Endothelial cell of umbilical vein (primary cell): ENCODE results near the gene PLOD2. TPM values are rescaled to one million over a fixed set of nuclear protein-coding genes. Genes with fewer than 3 reads are reported as not detected.

ENCODE experiments used
- BruUV-seq: library from RNA; stranded (reverse); fragments of 400-500 nt; replicated peaks from 2 replicates; lab custom pipeline; 2021; lab: Mats Ljungman, UMichigan
- CTCF ChIA-PET: fragments of 300-600, 350-600 bp; sonication (Branson Sonifier 250); formaldehyde crosslinking; loops from one replicate; lab custom pipeline; 2021; ENCODE audit warnings: antibody characterized with exemption, inconsistent platforms; lab: Charles Lee
- POLR2A ChIA-PET: fragments of 300-600, 350-600 bp; sonication (Branson Sonifier 250); formaldehyde crosslinking; loops from one replicate; lab custom pipeline; 2021; ENCODE audit warnings: antibody characterized with exemption, inconsistent platforms; lab: Charles Lee
- DNase-seq: peaks from one replicate; pipeline ENCODE4 v3.0.0-alpha.2; 2011; ENCODE audit warnings: low read depth, low spot score
- FAIRE-seq: peaks from 2 replicates; lab custom pipeline; 2011; peaks lifted over from hg19 to GRCh38; lab: Jason Lieb, UNC
- H2AFZ ChIP-seq: 2 replicates; pipeline ENCODE4 v1.6.0; 2012; ENCODE audit warnings: low read depth, low read length, control low read depth, inconsistent platforms
- H3K27ac ChIP-seq: 2 replicates; pipeline ENCODE4 v1.5.1; 2011; ENCODE audit warnings: low read depth, mild to moderate bottlenecking, control low read depth, low read length, moderate library complexity; ENCODE audit not compliant: insufficient read depth
- H3K27me3 ChIP-seq, 2 experiments: 2 replicates each; pipeline versions ENCODE4 v1.6.0 to v1.6.1; 2011; ENCODE audit warnings: low read length in 2 of 2, mixed read lengths in 1 of 2; ENCODE audit not compliant: control insufficient read depth in 2 of 2, insufficient read depth in 2 of 2
- H3K36me3 ChIP-seq, 2 experiments: 2 replicates in 1 of 2; 3 replicates in 1 of 2; pipeline ENCODE4 v1.5.1; 2011; ENCODE audit warnings: low read length in 2 of 2, mild to moderate bottlenecking in 1 of 2, moderate library complexity in 1 of 2; ENCODE audit not compliant: control insufficient read depth in 2 of 2, insufficient read depth in 2 of 2; ENCODE audit errors: extremely low read depth in 1 of 2
- H3K4me1 ChIP-seq: 3 replicates; pipeline ENCODE4 v1.5.1; 2011; ENCODE audit warnings: mild to moderate bottlenecking, low read length; ENCODE audit not compliant: control insufficient read depth, insufficient read depth; ENCODE audit errors: extremely low read depth
- H3K4me2 ChIP-seq: 2 replicates; pipeline ENCODE4 v1.6.1; 2011; ENCODE audit warnings: low read length, control low read depth, mixed read lengths; ENCODE audit not compliant: insufficient read depth
- H3K4me3 ChIP-seq, 3 experiments: fragments of 200-600 bp in 1 of 3; sonication (generic), shearing (Covaris generic) in 1 of 3; replicated peaks in 1 of 3; 2 replicates each; pipeline ENCODE4 v1.5.1; 2011 to 2016; ENCODE audit warnings: control low read depth in 3 of 3, low read length in 3 of 3, mild to moderate bottlenecking in 2 of 3, inconsistent platforms in 1 of 3, low read depth in 1 of 3, moderate library complexity in 1 of 3; ENCODE audit not compliant: insufficient read depth in 1 of 3
- H3K79me2 ChIP-seq: 2 replicates; pipeline ENCODE4 v1.6.0; 2012; ENCODE audit warnings: low read length, inconsistent platforms; ENCODE audit not compliant: control insufficient read depth, insufficient read depth
- H3K9ac ChIP-seq: replicated peaks from 2 replicates; pipeline ENCODE3; 2011; ENCODE audit warnings: low read length, control low read depth; ENCODE audit not compliant: insufficient read depth; ENCODE audit errors: extremely low read depth
- H3K9me1 ChIP-seq: replicated peaks from 3 replicates; pipeline ENCODE4 v1.6.0; 2011; ENCODE audit warnings: mild to moderate bottlenecking, low read length; ENCODE audit not compliant: control insufficient read depth, insufficient read depth; ENCODE audit errors: extremely low read depth
- H3K9me3 ChIP-seq: replicated peaks from 2 replicates; pipeline ENCODE4 v1.5.1; 2012; ENCODE audit warnings: low read length, inconsistent platforms; ENCODE audit not compliant: control insufficient read depth, insufficient read depth
- H4K20me1 ChIP-seq: replicated peaks from 2 replicates; pipeline ENCODE3; 2011; ENCODE audit warnings: mild to moderate bottlenecking, low read length; ENCODE audit not compliant: control insufficient read depth, insufficient read depth; ENCODE audit errors: extremely low read depth
- GATA2 ChIP-seq: IDR thresholded peaks from 2 replicates; pipeline ENCODE4 v1.7.0; 2011; ENCODE audit warnings: low read depth, mild to moderate bottlenecking, moderate library complexity, mixed read lengths, low read length; ENCODE audit not compliant: insufficient read length, insufficient read depth
- JUN ChIP-seq: IDR thresholded peaks from 2 replicates; pipeline ENCODE4 v1.6.1; 2011; ENCODE audit warnings: borderline replicate concordance, low read depth; ENCODE audit not compliant: insufficient read length, insufficient read depth
- POLR2A ChIP-seq: IDR thresholded peaks from 2 replicates; pipeline ENCODE4 v1.6.1; 2012; ENCODE audit warnings: low read depth, mild to moderate bottlenecking, control low read depth, low read length
- dilution Hi-C: fragments of 300-500 bp; cut with MboI; formaldehyde crosslinking; loops from one replicate; pipeline ENCODE4 v1.15.0; 2019; ENCODE audit warnings: low sequenced_read_pairs; ENCODE audit not compliant: extremely low pct_ligation_motif_present
- intact Hi-C: fragments of 100-400 bp; cut with micrococcal nuclease; formaldehyde crosslinking; loops from one replicate; pipeline ENCODE4 v1.10.0; 2022
- polyA plus RNA-seq, 4 experiments: library from polyadenylated mRNA; depleted of rRNA in 3 of 4; stranded (reverse) in 3 of 4; unstranded in 1 of 4; fragments of >200 nt; gene quantifications; 2 replicates each; pipeline versions ENCODE4 v1.2.1 to v1.2.3, GENCODE V29; 2011 to 2012; ENCODE audit warnings: missing spikeins in 1 of 4
- total RNA-seq: library from RNA; stranded (reverse); gene quantifications from 2 replicates; pipeline ENCODE4 v1.2.3, GENCODE V29; 2021
- TF ChIP-seq, protein P1 (sequence below): IDR thresholded peaks from 2 replicates; pipeline ENCODE4 v1.6.1; 2011; ENCODE audit not compliant: insufficient read depth, insufficient read length
- TF ChIP-seq, protein P2 (sequence below), 2 donors: IDR thresholded peaks; 1 replicate in 1 of 2; 2 replicates in 1 of 2; pipeline ENCODE4 v1.5.1; 2011; ENCODE audit warnings: low read length in 2 of 2, mild to moderate bottlenecking in 2 of 2, moderate library complexity in 2 of 2, control low read depth in 1 of 2, inconsistent platforms in 1 of 2, low read depth in 1 of 2; ENCODE audit not compliant: insufficient read depth in 1 of 2; ENCODE audit errors: extremely low read depth in 1 of 2

Gene PLOD2
- total and polyA plus RNA-seq, 2 donors (not counting 3 experiments of a cell fraction or from before 2014, with no cell fraction given), result 36.1 to 193 TPM

DNA sequence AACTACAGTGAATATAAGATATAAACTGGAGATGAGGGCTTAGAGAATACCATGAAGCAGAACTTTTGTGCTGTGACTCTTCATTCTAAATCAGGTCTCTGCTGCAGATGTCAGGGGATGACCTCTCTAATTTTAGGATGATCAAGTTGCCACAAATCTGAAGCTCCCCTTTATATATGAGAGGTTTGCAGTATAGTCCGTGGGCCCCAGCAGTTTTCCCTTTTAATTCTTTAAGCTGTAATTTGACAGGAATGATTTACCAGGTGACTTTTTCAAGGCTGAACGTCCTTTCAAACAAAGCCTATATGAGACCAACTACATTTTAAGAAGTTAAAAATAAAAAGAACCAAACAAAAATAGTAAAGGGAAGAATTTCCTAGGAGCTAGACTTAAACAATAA, 4.9 kb upstream of the PLOD2 start:
- H3K9me1 ChIP-seq, result no peaks in the 10 kb centered on the region
- no peaks in the 10 kb centered on the region for H4K20me1 ChIP-seq
- peak overlapping the region; percentile 17 for H3K9ac ChIP-seq
- no peak for DNase-seq
- H3K4me2 ChIP-seq, result peak overlapping the region; percentile 39
- peak overlapping the region; percentile 13 for H2AFZ ChIP-seq
- H3K36me3 ChIP-seq, result no peaks in the 10 kb centered on the region
- dilution Hi-C loops, result no loop called here
- intact Hi-C loops, result no loop called here
- H3K4me1 ChIP-seq, result peaks cover 57% of the 10 kb centered on the region
- TF ChIP-seq JUN (no peak), POLR2A (peak; percentile 15), GATA2 (no peak)
- TF ChIP-seq, protein P1, sequence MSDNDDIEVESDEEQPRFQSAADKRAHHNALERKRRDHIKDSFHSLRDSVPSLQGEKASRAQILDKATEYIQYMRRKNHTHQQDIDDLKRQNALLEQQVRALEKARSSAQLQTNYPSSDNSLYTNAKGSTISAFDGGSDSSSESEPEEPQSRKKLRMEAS, result no peak
- TF ChIP-seq, protein P2, sequence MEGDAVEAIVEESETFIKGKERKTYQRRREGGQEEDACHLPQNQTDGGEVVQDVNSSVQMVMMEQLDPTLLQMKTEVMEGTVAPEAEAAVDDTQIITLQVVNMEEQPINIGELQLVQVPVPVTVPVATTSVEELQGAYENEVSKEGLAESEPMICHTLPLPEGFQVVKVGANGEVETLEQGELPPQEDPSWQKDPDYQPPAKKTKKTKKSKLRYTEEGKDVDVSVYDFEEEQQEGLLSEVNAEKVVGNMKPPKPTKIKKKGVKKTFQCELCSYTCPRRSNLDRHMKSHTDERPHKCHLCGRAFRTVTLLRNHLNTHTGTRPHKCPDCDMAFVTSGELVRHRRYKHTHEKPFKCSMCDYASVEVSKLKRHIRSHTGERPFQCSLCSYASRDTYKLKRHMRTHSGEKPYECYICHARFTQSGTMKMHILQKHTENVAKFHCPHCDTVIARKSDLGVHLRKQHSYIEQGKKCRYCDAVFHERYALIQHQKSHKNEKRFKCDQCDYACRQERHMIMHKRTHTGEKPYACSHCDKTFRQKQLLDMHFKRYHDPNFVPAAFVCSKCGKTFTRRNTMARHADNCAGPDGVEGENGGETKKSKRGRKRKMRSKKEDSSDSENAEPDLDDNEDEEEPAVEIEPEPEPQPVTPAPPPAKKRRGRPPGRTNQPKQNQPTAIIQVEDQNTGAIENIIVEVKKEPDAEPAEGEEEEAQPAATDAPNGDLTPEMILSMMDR (IDR thresholded peaks at IDR 0.05; ENCODE audit: extremely low read depth in 1 of 2, insufficient read depth in 1 of 2, low read depth in 1 of 2, low read length in 2 of 2), result no peak
- peaks cover 26% of the 10 kb centered on the region for H3K79me2 ChIP-seq
- no peak for FAIRE-seq
- ChIA-PET POLR2A (interaction anchor here (2.6 kb wide), 1 partner anchor 11 kb away, joined by 13 read pairs; no protein-coding TSS in a partner anchor), CTCF (interaction anchor here (1.2 to 3.1 kb wide), 10 partner anchors 9 to 161 kb away, joined by 3 to 25 read pairs (median 9); no protein-coding TSS in a partner anchor)
- H3K27ac ChIP-seq, result peak overlapping the region; percentile 65
- H3K27me3 ChIP-seq, result no peaks in the 10 kb centered on the region
- no peaks in the 10 kb centered on the region for H3K9me3 ChIP-seq
- no TSS peak for BruUV-seq
- no peak overlapping the region for H3K4me3 ChIP-seq
